HEK293 (cell line): ENCODE data around the gene SIRT4.
A peak's percentile ranks its signal among the peaks of the same experiment; 100 is the strongest.

Source experiments
- AEBP2 ChIP-seq: fragments of 450-650 bp; formaldehyde crosslinking; IDR thresholded peaks from 2 replicates; pipeline ENCODE4 v1.5.1; 2016; ENCODE audit warnings: missing biosample characterization, missing genetic modification characterization, borderline replicate concordance
- BCL11A ChIP-seq: fragments of 450-650 bp; formaldehyde crosslinking; IDR thresholded peaks from 2 replicates; pipeline ENCODE4 v1.5.1; 2016; ENCODE audit warnings: low read depth, missing biosample characterization, missing genetic modification characterization
- FEZF1 ChIP-seq: fragments of 450-650 bp; formaldehyde crosslinking; IDR thresholded peaks from 2 replicates; pipeline ENCODE4 v1.5.1; 2016; ENCODE audit warnings: missing biosample characterization, missing genetic modification characterization
- GLI2 ChIP-seq: fragments of 450-650 bp; formaldehyde crosslinking; IDR thresholded peaks from 2 replicates; pipeline ENCODE4; 2017; ENCODE audit warnings: missing biosample characterization, missing genetic modification characterization, low read depth, borderline replicate concordance
- HIC1 ChIP-seq: fragments of 450-650 bp; formaldehyde crosslinking; IDR thresholded peaks from 2 replicates; pipeline ENCODE4 v1.5.1; 2016; ENCODE audit warnings: missing biosample characterization, missing genetic modification characterization
- HOXD13 ChIP-seq: sonication (generic); formaldehyde crosslinking; IDR thresholded peaks from 2 replicates; pipeline ENCODE4 v1.8.0; 2022; ENCODE audit warnings: missing genetic modification reagents, borderline replicate concordance
- KLF17 ChIP-seq: fragments of 450-650 bp; formaldehyde crosslinking; IDR thresholded peaks from 2 replicates; pipeline ENCODE4 v1.5.1; 2016; ENCODE audit warnings: missing biosample characterization, missing genetic modification characterization
- MYNN ChIP-seq: fragments of 450-650 bp; formaldehyde crosslinking; IDR thresholded peaks from 2 replicates; pipeline ENCODE4 v1.5.1; 2016; ENCODE audit warnings: missing biosample characterization, missing genetic modification characterization, borderline replicate concordance
- PATZ1 ChIP-seq: fragments of 450-650 bp; formaldehyde crosslinking; IDR thresholded peaks from 2 replicates; pipeline ENCODE4 v1.5.1; 2016; ENCODE audit warnings: missing biosample characterization, missing genetic modification characterization
- PRDM1 ChIP-seq: fragments of 450-650 bp; formaldehyde crosslinking; IDR thresholded peaks from 2 replicates; pipeline ENCODE4; 2016; ENCODE audit warnings: missing biosample characterization, missing genetic modification characterization
- SCRT2 ChIP-seq: fragments of 450-650 bp; formaldehyde crosslinking; IDR thresholded peaks from 2 replicates; pipeline ENCODE4 v1.5.1; 2016; ENCODE audit warnings: missing biosample characterization, missing genetic modification characterization
- ZBTB26 ChIP-seq: fragments of 450-650 bp; formaldehyde crosslinking; optimal IDR thresholded peaks from 2 replicates; pipeline ENCODE3; 2016; ENCODE audit warnings: missing biosample characterization, mild to moderate bottlenecking, missing genetic modification characterization
- ZIC2 ChIP-seq: fragments of 450-650 bp; formaldehyde crosslinking; IDR thresholded peaks from 2 replicates; pipeline ENCODE4 v1.5.1; 2016; ENCODE audit warnings: missing biosample characterization, missing genetic modification characterization
- ZNF138 ChIP-seq: fragments of 450-650 bp; formaldehyde crosslinking; IDR thresholded peaks from 2 replicates; pipeline ENCODE4 v1.5.1; 2016; ENCODE audit warnings: missing biosample characterization, missing genetic modification characterization, borderline replicate concordance
- ZNF148 ChIP-seq: fragments of 450-650 bp; formaldehyde crosslinking; IDR thresholded peaks from 2 replicates; pipeline ENCODE4 v1.5.0; 2017; ENCODE audit warnings: missing biosample characterization, missing genetic modification characterization, borderline replicate concordance
- ZNF2 ChIP-seq: fragments of 450-650 bp; formaldehyde crosslinking; IDR thresholded peaks from 2 replicates; pipeline ENCODE4 v1.5.1; 2016; ENCODE audit warnings: missing biosample characterization, missing genetic modification characterization
- ZNF311 ChIP-seq: fragments of 450-650 bp; formaldehyde crosslinking; IDR thresholded peaks from 2 replicates; pipeline ENCODE4 v1.5.1; 2017; ENCODE audit warnings: missing biosample characterization, missing genetic modification characterization, borderline replicate concordance
- ZNF354C ChIP-seq: fragments of 450-650 bp; formaldehyde crosslinking; IDR thresholded peaks from 2 replicates; pipeline ENCODE4 v1.5.1; 2016; ENCODE audit warnings: missing biosample characterization, missing genetic modification characterization, low read depth, borderline replicate concordance
- ZNF416 ChIP-seq: fragments of 450-650 bp; formaldehyde crosslinking; IDR thresholded peaks from 2 replicates; pipeline ENCODE4 v1.5.1; 2016; ENCODE audit warnings: missing biosample characterization, missing genetic modification characterization
- ZNF488 ChIP-seq: fragments of 450-650 bp; formaldehyde crosslinking; IDR thresholded peaks from 2 replicates; pipeline ENCODE4 v1.5.1; 2016; ENCODE audit warnings: missing biosample characterization, missing genetic modification characterization
- ZNF514 ChIP-seq: fragments of 450-650 bp; formaldehyde crosslinking; IDR thresholded peaks from 2 replicates; pipeline ENCODE4 v1.5.1; 2016; ENCODE audit warnings: missing biosample characterization, missing genetic modification characterization
- ZNF529 ChIP-seq: fragments of 450-650 bp; formaldehyde crosslinking; IDR thresholded peaks from 2 replicates; pipeline ENCODE4 v1.5.1; 2017; ENCODE audit warnings: missing genetic modification characterization, missing biosample characterization; ENCODE audit not compliant: insufficient replicate concordance
- ZNF626 ChIP-seq: fragments of 450-650 bp; sonication (Bioruptor Pico); formaldehyde crosslinking; IDR thresholded peaks from 2 replicates; pipeline ENCODE4 v1.5.1; 2018; ENCODE audit warnings: missing biosample characterization, missing genetic modification characterization, inconsistent platforms
- ZNF629 ChIP-seq: fragments of 450-650 bp; formaldehyde crosslinking; IDR thresholded peaks from 2 replicates; pipeline ENCODE4 v1.5.1; 2017; ENCODE audit warnings: missing biosample characterization, missing genetic modification characterization
- ZNF791 ChIP-seq: fragments of 450-650 bp; formaldehyde crosslinking; IDR thresholded peaks from 2 replicates; pipeline ENCODE4 v1.5.1; 2016; ENCODE audit warnings: missing biosample characterization, missing genetic modification characterization
- ZNF792 ChIP-seq: fragments of 450-650 bp; formaldehyde crosslinking; IDR thresholded peaks from 2 replicates; pipeline ENCODE4 v1.5.1; 2016; ENCODE audit warnings: missing biosample characterization, missing genetic modification characterization
- ZNF837 ChIP-seq: fragments of 450-650 bp; formaldehyde crosslinking; IDR thresholded peaks from 2 replicates; pipeline ENCODE4 v1.5.1; 2016; ENCODE audit warnings: missing biosample characterization, missing genetic modification characterization
- ZSCAN23 ChIP-seq: fragments of 450-650 bp; formaldehyde crosslinking; IDR thresholded peaks from 2 replicates; pipeline ENCODE4 v1.5.1; 2016; ENCODE audit warnings: missing biosample characterization, missing genetic modification characterization

Gene SIRT4

GRCh38 chr12:120292661-120293531, 9.2 kb upstream of the SIRT4 start, which contains the start of gene RNU4-1 (continued):
- TF ChIP-seq HIC1 (tag by site-specific recombination) = no peak
- TF ChIP-seq BCL11A (tag by site-specific recombination) = no peak
- no peak for TF ChIP-seq GLI2 (tag by site-specific recombination)
- TF ChIP-seq ZNF837 (tag by site-specific recombination) = no peak
- TF ChIP-seq ZNF629 (tag by site-specific recombination) = peak; percentile 75
- TF ChIP-seq ZNF488 = no peak
- no peak for TF ChIP-seq ZNF514 (tag by site-specific recombination)
- TF ChIP-seq ZBTB26 (tag by site-specific recombination) = no peak
- TF ChIP-seq HOXD13 (CRISPR knock-in tag) = no peak
- TF ChIP-seq PATZ1 (tag by site-specific recombination) = peak; percentile 13; the same call in 1 of the 2 replicates
- no peak for TF ChIP-seq ZNF416 (tag by site-specific recombination)
- TF ChIP-seq SCRT2 = peak; percentile 18; the same call in 1 of the 2 replicates
- TF ChIP-seq ZNF148 (tag by site-specific recombination) = no peak
- TF ChIP-seq AEBP2 (tag by site-specific recombination) = no peak
- TF ChIP-seq ZNF529 (tag by site-specific recombination) = no peak
- no peak for TF ChIP-seq ZNF792
- no peak for TF ChIP-seq ZNF2 (tag by site-specific recombination)
- TF ChIP-seq ZNF791 (tag by site-specific recombination) = no peak
- no peak for TF ChIP-seq MYNN (tag by site-specific recombination)
- no peak for TF ChIP-seq ZNF626 (tag by site-specific recombination)
- TF ChIP-seq PRDM1 (tag by site-specific recombination) = peak; percentile 98
- TF ChIP-seq ZIC2 = no peak
- TF ChIP-seq ZNF138 (tag by site-specific recombination) = no peak
- TF ChIP-seq ZNF354C = no peak
- TF ChIP-seq KLF17 (tag by site-specific recombination) = no peak
- no peak for TF ChIP-seq ZSCAN23 (tag by site-specific recombination)
- 0 out of 2 replicates have a peak, but pooled peaks have one; percentile 13 for TF ChIP-seq FEZF1 (tag by site-specific recombination)
- no peak for TF ChIP-seq ZNF311 (tag by site-specific recombination)
